Mucosa of descending colon (tissue), 3 donors: ENCODE results near the gene RALGPS1. TPM values are rescaled to one million over a fixed set of nuclear protein-coding genes. Genes with fewer than 3 reads are reported as not detected.

Experiments
- ATAC-seq: fragments of 200-7000 bp; cut with Tn5 transposase; one replicate; pipeline ENCODE4 v1.9.1; 2020; ENCODE audit warnings: mild to moderate bottlenecking, moderate library complexity
- DNase-seq, 3 donors: peaks; one replicate each; pipeline ENCODE4 v3.0.0-alpha.2; 2020
- H3K36me3 ChIP-seq: fragments of 200-600 bp; one replicate; pipeline ENCODE4 v1.8.0; 2021; ENCODE audit warnings: low read depth, mild to moderate bottlenecking
- H3K4me1 ChIP-seq: fragments of 200-600 bp; one replicate; pipeline ENCODE4 v1.8.0; 2021; ENCODE audit warnings: low read depth, mild to moderate bottlenecking
- H3K4me3 ChIP-seq: fragments of 200-600 bp; one replicate; pipeline ENCODE4 v1.8.0; 2021; ENCODE audit warnings: mild to moderate bottlenecking
- H3K9me3 ChIP-seq: fragments of 200-600 bp; one replicate; pipeline ENCODE4 v1.8.0; 2021; ENCODE audit warnings: mild to moderate bottlenecking
- intact Hi-C, 2 donors: fragments of 100-400 bp; cut with DNase I in 1 of 2; cut with micrococcal nuclease in 1 of 2; formaldehyde crosslinking; loops; one replicate each; pipeline versions ENCODE4 v1.11.0 to v1.11.1; 2022; cut with DNase I, micrococcal nuclease
- total RNA-seq, 3 donors: library from RNA; stranded (reverse); fragmentation: NEBNext Ultra II Directional in 2 of 3; extraction: Animal tissue kit (Norgen Biotek cat#: 25700) in 2 of 3; gene quantifications; one replicate each; pipeline versions ENCODE4 v1.2.1 to v1.2.4, GENCODE V29; 2021 to 2023
- TF ChIP-seq, protein P1 (sequence below): fragments of 200-600 bp; IDR thresholded peaks from one replicate; pipeline ENCODE4 v1.8.0; 2022; ENCODE audit warnings: antibody characterized with exemption, mild to moderate bottlenecking
- donor health status: DM: no; HTN: no; CAD: no; lungs with moderate emphysema.
- donor health status: DM: no; HTN: no; CAD: no.
- donor health status: DM: no; HTN: yes; CAD: no.

Gene RALGPS1
- total RNA-seq, 3 donors from 2014 or later: 31.3 to 55.4 (median 32.1) TPM

DNA sequence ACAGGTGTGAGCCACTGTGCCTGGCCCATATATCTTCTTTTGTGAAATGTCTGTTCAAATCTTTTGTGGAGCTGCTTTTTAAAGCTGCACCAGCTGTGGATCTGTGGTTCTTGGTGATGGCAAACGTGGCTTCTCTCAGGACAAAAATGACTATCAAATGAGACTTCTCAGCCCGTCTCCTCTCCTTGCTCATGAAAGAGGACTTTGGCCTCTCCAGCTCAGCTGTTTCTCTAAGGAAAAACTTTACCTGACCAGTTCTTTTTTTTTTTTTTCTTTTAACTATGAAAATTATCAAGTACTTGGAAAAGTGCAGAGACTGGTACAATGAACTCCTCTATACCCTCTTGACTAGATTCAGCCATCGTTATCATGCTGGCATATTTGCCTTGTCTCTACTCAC lies 44.8 kb downstream of the RALGPS1 start:
- Histone ChIP-seq H3K4me1 (no peaks in the 10 kb centered on the region), H3K36me3 (no peaks in the 10 kb centered on the region), H3K9me3 (no peaks in the 10 kb centered on the region), H3K4me3 (no peak overlapping the region)
- ATAC-seq: peak; percentile 36
- peak in 1 of 3 donors; percentile 24 for DNase-seq
- TF ChIP-seq, protein P1, sequence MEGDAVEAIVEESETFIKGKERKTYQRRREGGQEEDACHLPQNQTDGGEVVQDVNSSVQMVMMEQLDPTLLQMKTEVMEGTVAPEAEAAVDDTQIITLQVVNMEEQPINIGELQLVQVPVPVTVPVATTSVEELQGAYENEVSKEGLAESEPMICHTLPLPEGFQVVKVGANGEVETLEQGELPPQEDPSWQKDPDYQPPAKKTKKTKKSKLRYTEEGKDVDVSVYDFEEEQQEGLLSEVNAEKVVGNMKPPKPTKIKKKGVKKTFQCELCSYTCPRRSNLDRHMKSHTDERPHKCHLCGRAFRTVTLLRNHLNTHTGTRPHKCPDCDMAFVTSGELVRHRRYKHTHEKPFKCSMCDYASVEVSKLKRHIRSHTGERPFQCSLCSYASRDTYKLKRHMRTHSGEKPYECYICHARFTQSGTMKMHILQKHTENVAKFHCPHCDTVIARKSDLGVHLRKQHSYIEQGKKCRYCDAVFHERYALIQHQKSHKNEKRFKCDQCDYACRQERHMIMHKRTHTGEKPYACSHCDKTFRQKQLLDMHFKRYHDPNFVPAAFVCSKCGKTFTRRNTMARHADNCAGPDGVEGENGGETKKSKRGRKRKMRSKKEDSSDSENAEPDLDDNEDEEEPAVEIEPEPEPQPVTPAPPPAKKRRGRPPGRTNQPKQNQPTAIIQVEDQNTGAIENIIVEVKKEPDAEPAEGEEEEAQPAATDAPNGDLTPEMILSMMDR: no peak
- intact Hi-C loops: no loop called here

DNA sequence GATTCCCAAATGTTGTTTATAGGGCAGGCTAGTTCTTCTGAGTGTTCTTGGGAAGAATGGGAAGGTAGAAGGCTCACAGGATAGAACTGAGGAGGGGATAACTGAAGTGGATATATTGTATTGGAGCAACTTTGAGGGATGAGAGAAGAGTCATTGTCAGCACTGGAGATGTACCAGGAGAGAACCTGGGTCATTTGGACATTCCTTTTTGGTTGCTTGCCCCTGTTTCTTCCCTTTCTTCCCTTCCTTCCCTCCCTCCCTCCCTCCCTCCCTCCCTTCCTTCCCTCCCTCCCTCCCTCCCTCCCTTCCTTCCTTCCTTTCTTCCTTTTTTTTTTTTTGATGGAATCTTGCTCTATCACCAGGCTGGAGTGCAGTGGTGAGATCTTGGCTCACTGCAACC lies 45.3 kb downstream of the RALGPS1 start:
- Histone ChIP-seq H3K4me1 (no peaks in the 10 kb centered on the region), H3K9me3 (no peaks in the 10 kb centered on the region), H3K4me3 (no peak overlapping the region), H3K36me3 (no peaks in the 10 kb centered on the region)
- DNase-seq (no peak), ATAC-seq (no peak)
- TF ChIP-seq, protein P1: no peak
- intact Hi-C loops: no loop called here

DNA sequence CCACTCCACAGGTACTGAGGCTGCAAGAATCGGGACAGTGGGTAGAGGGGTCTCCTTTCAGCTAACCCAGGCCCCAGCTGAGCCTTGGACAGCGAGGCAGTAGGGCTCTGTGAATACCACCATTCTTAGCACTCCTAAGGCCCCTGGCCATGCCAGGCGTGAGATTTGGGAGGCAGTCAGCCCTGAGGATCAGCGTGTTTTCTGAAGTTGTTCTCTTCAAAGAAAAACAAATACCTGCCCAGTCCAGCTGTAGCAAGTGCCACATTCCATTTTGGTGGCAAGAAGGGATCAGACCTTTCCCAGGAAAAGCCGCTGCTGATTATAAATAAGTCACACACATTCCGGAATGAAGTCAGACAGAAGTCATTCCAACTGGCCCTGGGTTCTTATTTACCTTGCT lies 47.8 kb downstream of the RALGPS1 start:
- Histone ChIP-seq H3K4me3 (no peak overlapping the region), H3K4me1 (no peaks in the 10 kb centered on the region), H3K9me3 (no peaks in the 10 kb centered on the region), H3K36me3 (no peaks in the 10 kb centered on the region)
- TF ChIP-seq, protein P1: no peak
- ATAC-seq: no peak
- intact Hi-C loops: no loop called here
- no peak for DNase-seq

DNA sequence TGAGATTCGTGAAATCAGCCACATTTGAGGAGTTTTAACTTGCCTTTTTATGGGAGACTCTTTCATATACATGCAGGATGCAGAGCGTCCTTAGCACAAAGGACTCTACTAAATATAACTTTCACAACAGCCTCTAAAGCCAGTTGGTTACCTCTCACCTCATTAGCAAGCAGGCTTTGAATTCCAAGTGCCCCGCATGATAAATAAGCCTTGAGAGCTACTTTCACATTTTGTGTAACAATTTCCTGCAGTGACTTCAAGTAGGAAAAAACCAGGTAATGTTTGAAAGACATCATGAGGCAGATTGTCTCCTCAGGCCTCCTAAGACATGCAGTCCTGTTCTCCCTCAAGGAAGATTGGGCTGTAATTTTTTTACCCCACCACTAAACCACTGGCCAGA lies 50.5 kb downstream of the RALGPS1 start:
- intact Hi-C loops: no loop called here
- Histone ChIP-seq H3K4me1 (no peaks in the 10 kb centered on the region), H3K36me3 (no peaks in the 10 kb centered on the region), H3K9me3 (no peaks in the 10 kb centered on the region), H3K4me3 (no peak overlapping the region)
- ATAC-seq (no peak), DNase-seq (no peak)
- TF ChIP-seq, protein P1: no peak

DNA sequence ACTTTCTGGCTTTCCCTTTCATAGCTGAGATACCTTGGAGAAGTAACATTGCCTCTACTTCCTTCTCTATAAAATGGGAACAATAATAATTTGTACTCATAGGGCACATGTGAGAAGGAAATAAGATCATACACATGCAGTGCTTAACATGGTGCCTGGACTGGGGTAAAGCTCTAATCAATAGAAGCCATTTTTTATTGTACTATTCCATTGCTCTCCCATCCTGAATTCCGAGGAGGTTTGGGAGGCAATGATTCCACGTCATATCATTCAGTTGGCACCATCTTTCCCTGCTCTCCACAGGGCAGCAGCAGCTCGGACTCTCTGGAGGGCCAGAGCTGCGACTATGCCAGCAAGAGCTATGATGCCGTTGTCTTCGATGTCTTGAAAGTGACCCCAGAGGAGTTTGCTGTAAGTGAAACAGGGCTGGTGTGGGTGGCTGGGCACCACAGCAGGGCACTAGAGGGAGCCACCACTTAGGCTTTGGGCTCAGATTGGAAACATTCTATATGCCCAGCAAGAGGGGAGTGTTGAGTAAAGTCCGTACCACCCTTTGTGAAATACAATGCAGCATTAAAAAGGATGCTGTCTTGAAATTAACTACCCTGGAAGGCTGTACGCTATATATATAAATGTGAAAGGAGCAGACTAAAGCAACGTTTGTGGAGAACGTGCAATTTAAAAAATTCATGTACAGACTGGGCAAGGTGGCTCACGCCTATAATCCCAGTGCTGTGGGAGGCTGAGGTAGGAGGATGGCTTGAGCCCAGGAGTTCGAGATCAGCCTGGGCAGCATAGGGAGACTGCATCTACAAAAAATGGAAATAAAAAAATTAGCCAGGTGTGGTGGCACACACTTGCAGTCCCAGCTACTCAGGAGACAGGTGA lies 51.2 kb downstream of the RALGPS1 start:
- TF ChIP-seq, protein P1: peak; percentile 27
- intact Hi-C loops: no loop called here
- H3K4me1 ChIP-seq: no peaks in the 10 kb centered on the region
- ATAC-seq (peak; percentile 64), DNase-seq (peak in 2 of 3 donors; percentile 38 to 55)
- no peaks in the 10 kb centered on the region for H3K36me3 ChIP-seq
- no peaks in the 10 kb centered on the region for H3K9me3 ChIP-seq
- H3K4me3 ChIP-seq: no peak overlapping the region
